ENCODE measurements around the gene WASF3.

The WASF3 gene

GRCh38 chr13:26660766-26661165 lies 103.3 kb downstream of the WASF3 start:
- no peak for FAIRE-seq
- DNase-seq (ENCODE audit: insufficient read length, low spot score), result no peak
- no peak for TF ChIP-seq POLR2A (IDR thresholded peaks at IDR 0.05; ENCODE audit: low read depth, low read length)
- TF ChIP-seq PAX5 (IDR thresholded peaks at IDR 0.05; ENCODE audit: insufficient read depth, low read length, severe bottlenecking), result no peak
- no peak for TF ChIP-seq SPI1 (IDR thresholded peaks at IDR 0.05; ENCODE audit: low read depth, low read length)
- no peak for TF ChIP-seq TAF1 (IDR thresholded peaks at IDR 0.05; ENCODE audit: low read depth, low read length)
- no peak for TF ChIP-seq POLR2AphosphoS5 (IDR thresholded peaks at IDR 0.05; ENCODE audit: low read depth, low read length)
- no peak for TF ChIP-seq POU2F2 (IDR thresholded peaks at IDR 0.05; ENCODE audit: low read depth, low read length)

GRCh38 chr13:26663791-26664190 lies 106.3 kb downstream of the WASF3 start:
- FAIRE-seq, result no peak
- no peak for DNase-seq (ENCODE audit: insufficient read length, low spot score)
- no peak for TF ChIP-seq POLR2A (IDR thresholded peaks at IDR 0.05; ENCODE audit: low read depth, low read length)
- TF ChIP-seq SPI1 (IDR thresholded peaks at IDR 0.05; ENCODE audit: low read depth, low read length), result no peak
- no peak for TF ChIP-seq TAF1 (IDR thresholded peaks at IDR 0.05; ENCODE audit: low read depth, low read length)
- TF ChIP-seq POU2F2 (IDR thresholded peaks at IDR 0.05; ENCODE audit: low read depth, low read length), result no peak
- no peak for TF ChIP-seq POLR2AphosphoS5 (IDR thresholded peaks at IDR 0.05; ENCODE audit: low read depth, low read length)
- TF ChIP-seq PAX5 (IDR thresholded peaks at IDR 0.05; ENCODE audit: insufficient read depth, low read length, severe bottlenecking), result no peak

GRCh38 chr13:26664286-26664685 lies 106.8 kb downstream of the WASF3 start:
- TF ChIP-seq POLR2A (IDR thresholded peaks at IDR 0.05; ENCODE audit: low read depth, low read length) (no peak), POU2F2 (IDR thresholded peaks at IDR 0.05; ENCODE audit: low read depth, low read length) (no peak), POLR2AphosphoS5 (IDR thresholded peaks at IDR 0.05; ENCODE audit: low read depth, low read length) (no peak), TAF1 (IDR thresholded peaks at IDR 0.05; ENCODE audit: low read depth, low read length) (no peak), PAX5 (IDR thresholded peaks at IDR 0.05; ENCODE audit: insufficient read depth, low read length, severe bottlenecking) (no peak), SPI1 (IDR thresholded peaks at IDR 0.05; ENCODE audit: low read depth, low read length) (no peak)
- FAIRE-seq (no peak), DNase-seq (ENCODE audit: insufficient read length, low spot score) (no peak)

GRCh38 chr13:26664876-26665275 lies 107.4 kb downstream of the WASF3 start:
- TF ChIP-seq POU2F2 (IDR thresholded peaks at IDR 0.05; ENCODE audit: low read depth, low read length), result no peak
- no peak for TF ChIP-seq POLR2AphosphoS5 (IDR thresholded peaks at IDR 0.05; ENCODE audit: low read depth, low read length)
- no peak for TF ChIP-seq PAX5 (IDR thresholded peaks at IDR 0.05; ENCODE audit: insufficient read depth, low read length, severe bottlenecking)
- no peak for TF ChIP-seq POLR2A (IDR thresholded peaks at IDR 0.05; ENCODE audit: low read depth, low read length)
- TF ChIP-seq TAF1 (IDR thresholded peaks at IDR 0.05; ENCODE audit: low read depth, low read length), result no peak
- DNase-seq (ENCODE audit: insufficient read length, low spot score), result no peak
- FAIRE-seq, result no peak

GRCh38 chr13:26668357-26669146 lies 111.1 kb downstream of the WASF3 start:
- FAIRE-seq (no peak), DNase-seq (ENCODE audit: insufficient read length, low spot score) (no peak)
- no peak for TF ChIP-seq POLR2AphosphoS5 (IDR thresholded peaks at IDR 0.05; ENCODE audit: low read depth, low read length)
- TF ChIP-seq TAF1 (IDR thresholded peaks at IDR 0.05; ENCODE audit: low read depth, low read length), result no peak
- no peak for TF ChIP-seq POLR2A (IDR thresholded peaks at IDR 0.05; ENCODE audit: low read depth, low read length)
- no peak for TF ChIP-seq POU2F2 (IDR thresholded peaks at IDR 0.05; ENCODE audit: low read depth, low read length)
- no peak for TF ChIP-seq PAX5 (IDR thresholded peaks at IDR 0.05; ENCODE audit: insufficient read depth, low read length, severe bottlenecking)
- no peak for TF ChIP-seq SPI1 (IDR thresholded peaks at IDR 0.05; ENCODE audit: low read depth, low read length)

- no peak for TF ChIP-seq PAX5 (IDR thresholded peaks at IDR 0.05; ENCODE audit: insufficient read depth, low read length, severe bottlenecking)
- no peak for TF ChIP-seq POLR2A (IDR thresholded peaks at IDR 0.05; ENCODE audit: low read depth, low read length)
- TF ChIP-seq SPI1 (IDR thresholded peaks at IDR 0.05; ENCODE audit: low read depth, low read length), result no peak
- TF ChIP-seq TAF1 (IDR thresholded peaks at IDR 0.05; ENCODE audit: low read depth, low read length), result no peak
- no peak for TF ChIP-seq POLR2AphosphoS5 (IDR thresholded peaks at IDR 0.05; ENCODE audit: low read depth, low read length)
- no peak for TF ChIP-seq POU2F2 (IDR thresholded peaks at IDR 0.05; ENCODE audit: low read depth, low read length)
- DNase-seq (ENCODE audit: insufficient read length, low spot score) (no peak), FAIRE-seq (no peak)
These were observed 116.4 kb downstream of the WASF3 start for GRCh38 chr13:26673890-26674289.

- no peak for TF ChIP-seq POLR2AphosphoS5 (IDR thresholded peaks at IDR 0.05; ENCODE audit: low read depth, low read length)
- TF ChIP-seq SPI1 (IDR thresholded peaks at IDR 0.05; ENCODE audit: low read depth, low read length), result no peak
- no peak for DNase-seq (ENCODE audit: insufficient read length, low spot score)
- FAIRE-seq, result no peak
These were observed 119.7 kb downstream of the WASF3 start for GRCh38 chr13:26677156-26677555.

GRCh38 chr13:26678330-26678729 lies 120.8 kb downstream of the WASF3 start:
- FAIRE-seq (no peak), DNase-seq (ENCODE audit: insufficient read length, low spot score) (no peak)
- TF ChIP-seq SPI1 (IDR thresholded peaks at IDR 0.05; ENCODE audit: low read depth, low read length) (no peak), TAF1 (IDR thresholded peaks at IDR 0.05; ENCODE audit: low read depth, low read length) (no peak), POLR2A (IDR thresholded peaks at IDR 0.05; ENCODE audit: low read depth, low read length) (no peak), POU2F2 (IDR thresholded peaks at IDR 0.05; ENCODE audit: low read depth, low read length) (no peak), PAX5 (IDR thresholded peaks at IDR 0.05; ENCODE audit: insufficient read depth, low read length, severe bottlenecking) (no peak), POLR2AphosphoS5 (IDR thresholded peaks at IDR 0.05; ENCODE audit: low read depth, low read length) (no peak)

GRCh38 chr13:26678796-26679195 lies 121.3 kb downstream of the WASF3 start:
- no peak for TF ChIP-seq SPI1 (IDR thresholded peaks at IDR 0.05; ENCODE audit: low read depth, low read length)
- no peak for TF ChIP-seq POU2F2 (IDR thresholded peaks at IDR 0.05; ENCODE audit: low read depth, low read length)
- no peak for TF ChIP-seq PAX5 (IDR thresholded peaks at IDR 0.05; ENCODE audit: insufficient read depth, low read length, severe bottlenecking)
- TF ChIP-seq POLR2AphosphoS5 (IDR thresholded peaks at IDR 0.05; ENCODE audit: low read depth, low read length), result no peak
- TF ChIP-seq POLR2A (IDR thresholded peaks at IDR 0.05; ENCODE audit: low read depth, low read length), result no peak
- no peak for TF ChIP-seq TAF1 (IDR thresholded peaks at IDR 0.05; ENCODE audit: low read depth, low read length)
- FAIRE-seq (no peak), DNase-seq (ENCODE audit: insufficient read length, low spot score) (no peak)
